A549 treated with AZD9567 at 1 μM for 4 hours (cell line): ENCODE data around the gene PRMT2. TPM values are rescaled to one million over a fixed set of nuclear protein-coding genes. Genes with fewer than 3 reads are reported as not detected.

ENCODE experiments used
- total RNA-seq: library from RNA; stranded (reverse); fragments of 200-300 nt; extraction: Qiagen RNA extraction; gene quantifications from 5 replicates; pipeline ENCODE4 v1.2.3, GENCODE V29; 2022; ENCODE audit not compliant: insufficient read depth

The PRMT2 gene
- total RNA-seq = 52.8 to 63.7 TPM (median 55.4 TPM) in 5 replicates

GRCh38 chr21:46635324-46636180, at the start of gene PRMT2:
PRMT2 (plus strand) TSS chr21:46635674; CDS start chr21:46636952, 1,278 bp downstream.

DNA sequence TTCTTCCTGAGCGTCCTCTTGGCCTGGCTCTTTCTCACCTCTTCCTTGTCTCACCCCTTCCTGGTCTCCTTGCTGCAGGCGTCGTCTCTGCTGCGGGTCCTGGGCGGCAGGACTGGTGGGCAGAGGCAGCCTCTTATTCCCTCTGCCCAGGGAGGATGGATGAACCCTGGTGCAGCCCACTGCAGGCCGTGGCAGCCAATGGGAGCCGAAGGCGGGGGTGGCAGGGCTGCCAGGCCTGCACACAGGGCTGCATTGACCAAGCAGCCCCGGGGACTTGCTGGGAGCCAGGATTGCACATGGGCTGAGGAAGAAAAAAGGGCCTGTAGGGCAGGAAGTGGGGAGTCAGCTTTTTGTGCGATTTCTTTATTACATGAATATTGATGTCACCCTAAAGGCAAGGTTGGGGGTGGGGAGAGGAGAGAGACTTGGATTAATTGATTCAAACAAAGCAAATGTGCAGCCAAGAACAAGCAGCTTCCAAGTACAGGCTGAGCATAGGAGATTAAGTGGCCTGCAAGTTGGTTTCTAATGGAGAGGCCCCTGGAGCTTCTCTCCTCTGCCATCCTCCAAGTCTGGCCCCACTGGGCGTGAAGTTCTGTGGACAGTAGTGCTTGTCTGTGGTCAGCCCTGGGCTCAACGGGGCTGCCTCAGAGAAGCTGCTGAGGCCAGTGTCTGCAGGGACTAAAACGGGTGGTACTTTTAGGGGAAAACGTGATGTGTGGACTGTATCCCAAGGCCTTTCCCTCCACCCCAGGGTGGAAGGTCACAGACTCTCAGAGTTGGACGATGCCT, 30.3 kb upstream of the PRMT2 start, which contains the start of gene S100B:
TSS of gene S100B (minus strand) at position 108 of the 792 bp plus-strand sequence. CDS start 2,667 bp downstream, outside the sequence.

Other genes with a start within 250 kb of the PRMT2 start
- 10.3 to 15.5 TPM (median 13.7 TPM) in 5 replicates for gene DIP2A, start 176.8 kb upstream of the PRMT2 start, total RNA-seq
- not detected in 5 replicates for gene S100B, start 30.6 kb upstream of the PRMT2 start, total RNA-seq